GM18517 (cell line): Measurements from ENCODE around the gene H2BK1.

Experiments used
- ATAC-seq: cut with Tn5 transposase; IDR thresholded peaks from one replicate; pipeline ENCODE4 v1.9.1; 2021; ENCODE audit warnings: mild to moderate bottlenecking, moderate library complexity; ENCODE audit not compliant: unreplicated experiment

Gene H2BK1

DNA sequence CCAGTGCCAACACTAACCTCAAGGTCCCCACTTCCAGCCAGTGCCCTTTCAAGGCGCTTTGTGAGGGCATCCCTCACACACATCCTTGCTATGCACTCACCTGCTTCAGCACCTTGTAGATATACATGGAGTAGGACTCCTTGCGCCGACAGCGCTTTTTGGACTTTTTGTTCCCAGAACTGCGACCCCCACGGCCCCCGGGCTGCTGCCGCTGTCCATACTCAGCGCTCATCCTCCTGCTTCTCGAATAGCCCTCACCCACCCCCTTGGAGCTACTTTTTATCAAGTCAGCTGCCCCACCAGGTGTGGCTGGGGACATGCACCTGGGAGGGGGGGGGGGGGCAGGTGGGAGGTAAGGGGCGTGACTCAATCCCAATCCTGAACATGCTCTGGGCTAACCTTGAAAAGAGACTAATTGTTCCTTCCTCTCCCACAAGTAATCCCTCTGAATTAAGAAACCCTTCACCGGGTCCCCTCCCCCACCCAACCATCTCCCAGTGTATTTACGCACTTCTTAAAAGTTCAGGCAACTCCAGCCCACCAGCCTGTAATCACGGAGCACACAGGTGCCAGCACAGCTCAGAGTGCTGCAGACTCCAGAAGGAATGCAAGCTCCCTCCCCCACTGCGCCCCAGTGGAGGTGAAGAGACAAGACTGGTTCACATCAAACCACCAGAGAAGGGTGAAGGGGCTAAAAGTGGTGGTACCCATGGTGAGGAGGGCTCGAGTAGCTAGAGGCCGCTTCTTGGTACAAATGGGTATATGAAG is at the start of gene H2BK1:
Gene H2BK1 (minus strand): TSS at position 402 of the 768 bp plus-strand sequence. CDS start 170 bp downstream, at position 232.
- no peak for ATAC-seq

DNA sequence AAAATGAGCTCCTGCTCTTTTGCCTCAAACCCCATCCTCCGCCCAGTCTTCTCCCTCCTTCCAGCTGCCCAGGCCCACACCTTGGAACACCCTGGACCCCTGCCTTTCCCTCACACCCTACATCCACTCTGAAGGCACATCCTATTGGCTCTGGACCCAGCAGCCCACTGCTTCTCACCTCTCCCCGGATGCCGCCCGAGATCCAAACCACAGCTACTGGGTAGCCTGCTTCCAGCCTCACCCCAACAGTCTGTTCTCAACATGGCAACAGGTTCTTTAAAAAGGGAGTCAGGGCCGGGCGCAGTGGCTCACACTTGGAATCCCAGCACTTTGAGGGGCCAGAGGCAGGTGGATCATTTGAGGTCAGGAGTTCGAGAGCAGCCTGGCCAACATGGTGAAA is 47.7 kb upstream of the H2BK1 start:
- ATAC-seq = no peak

DNA sequence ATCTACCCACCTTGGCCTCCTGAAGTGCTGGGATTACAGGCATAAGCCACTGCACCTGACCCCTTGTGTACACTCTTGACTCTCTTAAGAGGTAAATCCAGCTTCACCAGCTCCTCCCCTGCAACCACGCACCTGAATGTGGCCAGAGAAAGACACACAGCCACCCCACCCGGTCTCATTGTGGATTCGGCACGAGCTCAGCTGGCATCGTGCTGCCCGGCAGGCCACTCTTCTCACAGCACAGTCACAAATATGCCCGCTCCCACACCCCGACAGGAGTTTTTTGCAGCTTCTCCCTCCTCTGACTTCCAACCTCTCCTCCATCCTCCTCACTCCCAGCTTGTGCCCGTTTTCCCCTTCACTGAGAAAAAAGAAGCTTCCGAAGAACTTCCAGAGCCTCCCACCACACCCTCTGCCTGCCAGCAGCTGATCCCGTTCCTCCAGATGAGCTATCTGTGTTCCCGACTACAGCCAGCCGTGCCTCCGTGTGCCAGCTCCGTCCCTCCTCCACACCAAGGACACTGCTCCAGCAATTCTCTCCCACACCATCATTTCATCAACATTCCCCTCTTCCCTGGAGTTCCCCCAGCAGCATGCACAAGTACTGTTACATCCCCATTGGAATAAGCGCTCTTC is 46.2 kb upstream of the H2BK1 start:
- ATAC-seq = no peak

DNA sequence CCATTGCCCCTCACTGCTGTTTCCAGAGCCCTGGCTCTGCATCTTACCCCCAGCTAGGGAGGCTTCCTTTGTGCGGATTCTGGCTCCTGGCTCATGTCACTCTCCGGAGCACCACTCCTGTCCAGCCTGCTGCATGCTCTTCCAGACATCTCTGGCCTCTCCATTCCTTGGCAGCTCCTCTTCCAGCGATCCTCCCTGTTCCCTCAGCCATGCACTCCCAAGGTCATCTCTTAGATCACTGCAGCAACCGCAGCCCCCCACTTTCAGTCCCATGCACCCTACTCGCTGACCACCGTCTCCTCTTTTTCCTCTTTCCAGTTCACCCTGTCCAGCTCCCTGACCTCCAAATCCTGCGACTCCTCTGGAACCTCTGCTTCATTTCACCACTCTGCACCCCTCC is 45.1 kb upstream of the H2BK1 start:
- ATAC-seq = no peak

DNA sequence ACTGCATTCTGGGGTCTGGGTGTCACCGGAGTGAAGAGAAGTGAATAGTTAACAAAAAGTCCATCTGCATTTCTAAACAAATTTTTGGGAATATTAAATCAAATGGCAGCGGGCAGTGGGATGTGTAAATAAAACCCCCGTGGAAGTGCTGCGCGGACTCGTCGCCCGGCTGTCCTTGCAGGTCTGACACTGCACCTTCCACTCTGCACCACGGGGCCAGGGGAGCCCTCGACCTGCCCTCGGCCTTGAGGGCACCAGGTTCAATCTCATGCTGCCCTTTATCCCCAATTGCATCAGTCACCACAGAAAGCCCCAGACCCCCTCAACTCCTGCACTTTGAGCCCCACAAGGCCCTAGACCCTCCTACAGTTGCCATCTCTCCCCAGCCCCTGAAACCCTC is 44.6 kb upstream of the H2BK1 start:
- no peak for ATAC-seq

DNA sequence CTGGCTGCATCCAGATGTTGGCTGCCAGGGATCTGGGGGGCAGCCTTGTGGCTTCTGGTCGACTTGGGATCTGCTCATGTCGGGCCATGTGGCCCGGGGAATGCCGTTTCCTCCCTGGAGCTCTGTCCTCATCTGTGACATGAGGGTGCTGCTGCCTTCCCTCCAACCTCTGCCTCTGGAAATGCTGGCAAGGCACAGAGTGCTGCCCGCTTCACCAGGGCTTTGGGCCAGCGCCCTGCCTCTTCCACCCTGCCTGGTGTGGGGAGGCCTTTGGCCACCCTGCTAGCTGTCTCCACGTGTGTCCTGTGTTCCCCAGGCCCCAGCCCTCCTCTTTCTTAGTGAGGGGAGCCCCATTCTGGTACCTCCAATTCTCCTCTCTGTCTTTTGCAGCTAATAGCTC is 44.0 kb upstream of the H2BK1 start:
- ATAC-seq = no peak

DNA sequence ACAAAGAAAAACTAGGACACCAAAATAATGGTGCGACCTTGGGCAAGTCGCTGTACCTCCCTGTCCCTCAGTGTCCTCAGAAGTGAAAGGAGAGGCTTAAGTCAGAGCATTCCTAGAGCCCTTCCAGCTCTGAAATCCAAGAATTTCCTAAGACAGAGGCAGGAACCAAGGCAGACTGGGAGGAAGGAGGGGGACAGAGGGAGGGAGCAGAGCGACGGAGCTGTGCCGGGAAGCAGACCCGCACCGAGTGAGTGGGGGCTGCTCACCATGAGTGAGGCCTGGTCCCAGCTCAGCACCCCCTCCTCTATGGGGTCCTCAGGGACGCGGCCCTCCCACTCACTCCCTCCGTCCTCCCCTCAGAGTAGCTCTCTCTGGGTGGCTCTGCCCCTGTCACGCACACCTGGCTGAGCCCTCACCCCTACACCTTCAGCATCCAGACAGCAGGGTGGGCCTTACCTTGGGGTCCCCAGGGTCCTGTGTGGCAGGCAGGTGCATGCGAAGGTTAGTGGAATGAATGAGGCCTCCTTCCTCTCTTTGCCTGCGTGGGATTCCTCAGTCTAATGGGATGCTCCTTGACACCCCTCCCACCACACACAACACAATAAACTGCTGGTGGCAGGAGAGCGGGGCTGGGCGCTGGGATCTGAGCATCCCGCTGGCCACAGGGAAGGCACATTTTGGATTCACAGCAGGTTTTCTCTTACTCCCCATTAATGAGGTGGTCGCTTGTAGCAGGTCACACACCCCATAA is 42.8 kb upstream of the H2BK1 start:
- no peak for ATAC-seq

DNA sequence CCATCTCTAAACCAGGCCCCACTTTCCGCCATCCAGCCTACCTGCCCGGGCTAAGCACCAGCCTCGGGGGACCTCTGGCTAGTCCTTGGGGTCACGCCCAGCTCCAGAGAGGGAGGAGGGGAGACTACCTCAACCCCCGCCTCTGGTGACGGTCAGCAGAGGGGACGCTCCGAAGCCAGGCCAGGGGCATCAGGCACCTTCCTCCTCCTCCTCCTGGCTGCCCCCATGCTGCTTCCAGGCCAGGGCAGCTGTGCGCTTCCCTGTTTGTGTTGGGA is 42.2 kb upstream of the H2BK1 start:
- ATAC-seq = no peak

DNA sequence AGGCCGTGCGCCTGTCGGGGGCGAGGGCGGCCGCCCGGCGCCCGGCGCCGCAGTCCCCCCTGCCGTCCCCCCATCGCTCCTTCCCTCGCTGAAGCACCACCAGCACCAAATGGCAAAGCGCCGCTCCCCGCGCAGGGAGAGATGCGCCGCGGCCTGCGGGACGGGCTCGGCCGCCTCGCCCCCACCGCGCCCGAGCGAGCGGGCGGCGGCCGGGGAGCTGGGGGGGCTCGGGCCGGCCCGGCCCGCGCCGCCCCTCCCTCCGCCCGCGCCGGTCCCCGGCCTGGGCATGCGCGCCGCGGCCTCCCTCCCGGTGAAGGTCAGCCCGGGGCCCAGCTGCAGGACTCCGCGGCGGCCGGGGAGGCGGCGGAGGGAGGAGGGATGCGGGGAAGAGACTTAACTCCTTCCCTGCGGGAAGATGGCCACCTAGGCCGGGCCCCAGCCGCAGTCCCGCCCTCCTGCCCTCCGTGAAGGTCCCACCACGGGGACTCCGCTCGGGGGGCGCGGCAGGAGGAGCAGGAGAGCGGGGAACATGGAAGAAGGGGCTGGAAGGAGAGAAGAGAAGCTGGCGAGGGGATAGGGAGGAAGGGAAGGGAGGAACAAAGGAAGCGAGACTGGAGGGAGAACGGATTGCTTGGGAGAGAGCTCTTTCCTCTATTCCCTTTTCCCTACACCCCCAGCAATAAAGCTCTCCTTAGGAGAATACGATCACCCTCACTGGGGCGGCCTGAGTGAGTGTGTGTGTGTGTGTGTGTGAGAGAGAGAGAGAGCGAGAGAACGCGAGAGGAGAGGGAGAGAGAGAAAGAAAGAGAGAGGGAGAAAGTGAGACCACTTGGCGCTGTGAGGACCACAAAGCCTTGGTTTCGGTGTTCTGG is 41.6 kb upstream of the H2BK1 start:
- ATAC-seq = no peak

DNA sequence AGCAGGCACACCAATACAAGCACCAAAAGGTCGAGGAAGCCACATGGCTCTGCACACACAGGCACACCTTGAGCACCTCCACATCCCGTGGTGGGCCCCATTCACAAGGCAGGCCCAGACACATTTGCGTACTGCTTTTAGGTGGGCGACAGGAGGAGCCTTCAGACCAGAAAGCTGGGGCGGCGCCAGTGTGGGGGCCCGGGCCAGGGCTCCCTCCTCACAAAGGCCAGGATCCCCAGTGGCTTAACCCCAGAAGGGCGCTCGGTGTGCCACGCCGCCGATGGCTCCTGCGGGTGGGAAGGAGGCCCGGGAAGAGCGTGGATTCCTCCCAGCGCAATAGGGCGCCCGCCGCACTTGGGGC is 41.0 kb upstream of the H2BK1 start:
- no peak for ATAC-seq

DNA sequence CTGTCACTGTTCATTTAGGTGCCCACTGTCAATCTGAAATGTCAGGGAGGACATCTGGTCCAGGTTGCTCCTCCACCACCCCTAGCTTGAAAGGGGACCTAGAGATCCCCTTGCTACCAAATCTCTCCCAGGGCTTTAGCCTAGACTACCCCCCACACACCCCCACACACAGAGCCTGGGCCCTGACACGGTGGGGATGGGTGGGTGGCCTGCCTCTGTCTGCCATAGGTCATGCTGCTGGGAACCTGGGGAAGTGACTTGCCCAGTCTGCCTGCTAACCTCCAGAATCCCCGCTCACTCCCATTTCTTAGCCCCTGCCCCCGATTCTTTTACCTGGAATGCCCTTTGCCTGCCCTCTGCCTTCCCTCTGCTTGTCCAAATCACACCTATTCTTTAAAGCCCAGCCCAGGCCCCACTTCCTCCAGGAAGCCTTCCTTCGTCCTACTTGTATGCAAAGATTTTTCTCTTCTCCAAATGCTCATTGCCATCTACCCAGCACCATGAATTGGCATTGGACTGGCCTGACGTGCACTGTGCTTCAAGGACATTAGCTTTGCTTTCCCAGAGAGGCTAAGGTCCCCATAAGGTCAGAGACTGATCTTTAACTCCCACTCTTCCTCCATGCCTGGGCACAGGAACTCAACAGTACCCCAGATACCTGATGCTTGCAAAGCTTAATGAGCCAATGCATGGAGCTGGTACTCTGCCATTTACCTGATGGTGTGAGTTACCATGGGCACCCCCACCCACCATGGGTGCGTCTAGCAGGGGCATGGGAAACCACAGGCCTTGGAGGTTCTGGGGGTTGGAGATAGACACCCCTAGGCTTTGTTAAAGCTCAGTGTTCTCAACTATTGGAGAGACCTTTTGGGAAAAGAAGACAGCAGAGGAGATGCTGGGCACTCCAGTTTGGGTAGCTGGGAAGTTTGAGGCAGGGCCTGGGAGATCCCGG is 40.2 kb upstream of the H2BK1 start:
- ATAC-seq = no peak

DNA sequence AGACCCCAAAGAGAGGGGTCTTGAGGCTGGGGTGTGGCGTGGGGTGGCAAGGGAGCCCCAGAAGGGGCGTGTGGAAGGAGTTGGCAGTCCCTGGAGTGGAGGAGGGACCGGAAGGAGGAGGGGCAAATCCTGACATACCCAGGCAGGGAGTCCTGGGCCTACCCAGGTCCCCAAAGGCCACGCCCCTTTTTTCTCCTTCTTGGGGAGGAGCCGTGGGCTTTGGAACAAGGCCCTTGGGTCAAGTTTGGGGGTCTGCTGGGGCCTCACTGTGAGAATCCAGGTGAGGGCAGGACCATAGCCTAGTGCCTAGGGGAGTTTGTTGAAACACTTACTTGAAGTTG is 39.4 kb upstream of the H2BK1 start:
- no peak for ATAC-seq

DNA sequence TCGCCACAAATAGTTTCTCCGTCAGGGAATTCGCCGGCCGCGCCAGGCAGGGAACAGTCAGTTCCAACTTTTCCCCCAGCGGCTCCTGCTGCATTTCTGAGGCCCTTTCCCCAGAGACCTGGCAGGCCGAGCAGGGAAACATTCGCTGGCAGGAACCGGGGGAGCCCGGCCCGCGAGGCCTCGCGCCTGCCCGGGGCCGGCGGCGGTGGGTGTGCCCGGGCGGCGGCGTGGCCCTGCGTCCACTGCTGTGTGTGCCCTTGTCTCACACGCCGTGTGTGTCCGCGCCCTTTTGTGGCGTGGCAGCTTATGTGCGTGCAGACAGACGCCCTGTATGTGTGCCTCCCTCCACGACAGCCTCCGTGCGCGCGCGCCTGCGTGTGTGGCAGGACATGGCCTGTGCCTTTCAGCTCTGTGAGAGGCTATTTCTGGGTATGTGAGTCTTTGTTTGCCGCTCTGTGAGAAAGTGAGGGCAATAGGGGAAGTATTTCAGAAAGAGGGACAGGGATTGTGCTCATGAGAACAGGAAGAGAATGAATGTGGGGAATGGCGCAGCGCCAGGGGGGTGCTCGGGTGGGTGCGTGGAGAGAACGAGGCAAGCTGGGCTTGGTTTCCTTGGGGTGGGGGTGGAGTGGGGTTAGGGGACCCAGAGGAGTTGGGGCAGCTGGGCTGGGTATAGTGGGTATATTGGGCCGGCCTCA is 38.9 kb upstream of the H2BK1 start:
- ATAC-seq = no peak

DNA sequence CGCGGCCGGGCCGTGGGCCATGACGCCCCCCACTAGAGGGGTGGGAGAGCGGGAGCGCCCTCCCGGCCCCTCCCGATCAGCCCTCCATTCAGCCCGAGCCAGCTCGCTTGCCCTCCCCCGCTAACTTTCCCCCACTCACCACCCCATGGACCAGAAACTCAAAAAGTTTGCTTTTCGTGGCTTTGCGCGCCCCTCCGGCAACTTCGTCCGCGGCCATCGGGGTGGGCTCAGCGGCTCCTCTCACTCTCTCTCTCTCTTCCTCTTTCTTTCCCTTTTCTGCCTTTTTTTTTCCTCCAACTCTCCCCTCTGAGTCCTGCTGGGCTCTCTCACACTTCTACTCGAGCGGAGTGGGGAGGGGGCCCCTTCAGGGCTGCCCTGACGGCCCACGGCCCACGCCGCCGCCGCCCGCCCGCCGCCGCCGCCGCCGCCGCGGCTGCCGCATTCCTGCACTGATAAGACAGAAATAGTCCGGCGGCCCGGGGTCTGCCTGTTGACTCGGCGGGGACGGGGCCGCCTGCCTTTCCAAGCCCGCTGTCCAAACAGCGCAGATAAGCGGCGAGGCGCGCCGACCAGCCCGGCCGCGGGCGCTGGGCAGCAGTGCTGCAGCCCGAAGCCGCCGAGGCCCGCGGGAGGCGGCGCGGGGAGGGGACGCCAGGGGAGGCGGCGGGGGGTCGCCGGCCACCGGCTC is 38.2 kb upstream of the H2BK1 start, which contains the start of gene SMARCD3:
Gene SMARCD3 (minus strand): TSS at position 349 of the 688 bp plus-strand sequence. CDS start 132 bp downstream, at position 217.
- ATAC-seq = no peak

DNA sequence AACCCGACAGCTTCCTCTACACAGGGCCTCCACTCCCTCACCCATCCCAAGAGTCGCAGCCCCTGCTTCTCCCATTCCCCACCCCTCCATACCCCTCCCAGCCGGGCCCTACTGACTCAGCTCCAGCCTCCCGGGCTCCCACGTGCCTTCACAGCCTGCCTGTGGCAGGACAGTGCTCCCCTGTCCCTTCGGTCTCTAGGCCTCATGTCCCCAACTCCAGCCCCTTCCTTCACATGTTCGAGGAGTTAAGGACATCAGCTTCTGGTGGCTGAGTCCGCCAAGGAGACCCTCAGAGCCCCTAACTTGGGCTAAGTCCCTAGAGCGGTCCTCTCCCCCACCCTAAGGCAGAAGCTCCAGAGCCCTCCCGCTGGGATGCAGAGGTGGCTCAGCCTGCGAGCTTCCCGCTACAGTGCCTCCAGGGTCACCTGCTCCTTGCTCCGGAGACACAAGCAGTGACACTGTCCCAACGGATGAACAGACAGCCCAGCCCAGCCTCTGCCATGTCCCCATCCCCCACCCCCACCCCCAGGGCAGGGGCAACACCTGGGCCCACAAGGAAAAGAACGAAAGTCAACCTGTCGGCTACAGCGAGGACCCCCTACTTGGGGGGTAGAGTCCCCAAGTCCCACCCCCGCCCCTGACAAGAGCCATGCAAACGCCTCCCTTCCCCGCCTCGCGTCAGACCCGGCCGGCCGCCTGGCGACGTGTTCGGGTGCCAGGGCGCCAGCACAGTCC is 37.5 kb upstream of the H2BK1 start:
- no peak for ATAC-seq

DNA sequence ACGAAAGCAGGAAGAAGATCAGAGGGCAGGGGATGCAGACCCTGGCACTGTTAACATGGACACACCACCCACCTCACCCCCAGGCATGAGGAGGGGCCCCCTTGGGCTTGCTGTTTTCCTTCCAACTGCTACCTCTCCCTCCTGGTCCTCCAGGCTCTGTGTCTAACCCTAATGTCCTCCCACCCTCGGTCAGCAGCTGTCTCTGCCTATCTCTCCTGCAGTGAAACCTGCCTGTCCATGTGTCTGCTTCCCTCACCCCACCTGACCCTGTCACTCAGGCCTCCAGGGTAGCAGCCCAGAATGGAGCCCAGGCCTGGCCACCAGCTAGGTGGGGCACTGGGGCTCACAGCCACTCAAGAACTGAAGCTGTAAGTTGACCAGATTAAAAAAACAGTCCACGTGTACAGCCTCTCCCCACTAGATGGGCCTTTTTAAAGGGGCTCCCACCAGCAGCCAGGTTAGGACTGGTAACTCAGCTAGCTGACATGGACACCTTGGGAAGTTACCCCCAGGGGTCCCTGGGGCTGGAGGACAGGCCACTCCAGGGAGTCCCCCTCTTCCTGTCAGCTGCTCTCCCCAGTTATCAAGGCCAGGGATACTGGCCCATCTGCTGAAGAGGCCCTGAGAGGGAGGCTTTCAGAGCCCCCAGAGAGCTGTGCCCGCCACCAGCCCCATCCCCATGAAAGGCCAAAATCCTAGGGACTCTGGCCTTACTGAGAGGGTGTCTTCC is 36.7 kb upstream of the H2BK1 start:
- ATAC-seq = no peak

DNA sequence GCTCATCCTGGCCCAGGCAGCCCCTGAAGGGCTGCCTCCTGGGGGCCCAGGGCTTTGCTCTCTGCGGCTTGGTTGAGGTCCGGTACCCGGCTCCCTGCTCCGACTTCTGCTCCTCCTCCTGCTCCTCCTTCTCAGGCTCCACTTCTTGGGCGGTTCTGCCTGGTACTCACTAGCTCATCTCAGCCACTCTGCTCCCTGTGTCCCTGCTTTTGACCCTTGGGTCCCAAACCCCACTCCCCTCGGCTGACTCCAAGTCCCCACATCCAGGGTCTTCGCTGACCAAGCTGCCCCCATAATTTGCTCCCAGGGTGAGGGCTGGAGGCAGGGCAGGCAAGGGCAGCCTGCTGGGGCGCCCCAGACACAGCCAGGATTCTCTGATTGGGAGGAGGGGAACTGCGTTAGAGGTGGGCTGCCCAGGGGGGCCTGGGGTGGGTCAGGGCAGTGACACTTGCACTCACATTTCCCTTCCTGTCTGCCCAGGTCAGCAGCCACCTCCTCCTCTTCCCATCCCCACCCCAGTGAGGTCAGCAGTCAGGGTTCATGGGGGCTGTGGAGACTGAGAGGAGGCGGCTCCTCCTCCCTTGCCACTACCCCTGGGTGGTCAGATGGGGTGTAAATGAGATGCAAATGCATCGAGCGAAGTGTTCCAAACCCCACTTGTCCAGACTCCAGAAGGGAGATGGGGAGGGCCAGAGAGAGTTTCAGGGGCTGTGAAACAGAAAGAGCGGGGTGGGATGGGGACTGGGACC is 36.0 kb upstream of the H2BK1 start:
- ATAC-seq = no peak
